GM12864 (cell line): Measurements from ENCODE around the gene SLC9C1.

Experiments
- DNase-seq: peaks from one replicate; pipeline ENCODE4 v3.0.0-alpha.2; 2011; ENCODE audit warnings: low read depth
- H3K4me3 ChIP-seq: 2 replicates; pipeline ENCODE4 v1.5.1; 2011; ENCODE audit warnings: mild to moderate bottlenecking, low read depth, low read length, control low read depth
- TF ChIP-seq, protein P1 (sequence below): IDR thresholded peaks from 2 replicates; pipeline ENCODE4 v1.5.1; 2011; ENCODE audit warnings: low read depth, mild to moderate bottlenecking, moderate library complexity, low read length, control low read depth, inconsistent platforms; ENCODE audit errors: missing control alignments

SLC9C1 gene

DNA sequence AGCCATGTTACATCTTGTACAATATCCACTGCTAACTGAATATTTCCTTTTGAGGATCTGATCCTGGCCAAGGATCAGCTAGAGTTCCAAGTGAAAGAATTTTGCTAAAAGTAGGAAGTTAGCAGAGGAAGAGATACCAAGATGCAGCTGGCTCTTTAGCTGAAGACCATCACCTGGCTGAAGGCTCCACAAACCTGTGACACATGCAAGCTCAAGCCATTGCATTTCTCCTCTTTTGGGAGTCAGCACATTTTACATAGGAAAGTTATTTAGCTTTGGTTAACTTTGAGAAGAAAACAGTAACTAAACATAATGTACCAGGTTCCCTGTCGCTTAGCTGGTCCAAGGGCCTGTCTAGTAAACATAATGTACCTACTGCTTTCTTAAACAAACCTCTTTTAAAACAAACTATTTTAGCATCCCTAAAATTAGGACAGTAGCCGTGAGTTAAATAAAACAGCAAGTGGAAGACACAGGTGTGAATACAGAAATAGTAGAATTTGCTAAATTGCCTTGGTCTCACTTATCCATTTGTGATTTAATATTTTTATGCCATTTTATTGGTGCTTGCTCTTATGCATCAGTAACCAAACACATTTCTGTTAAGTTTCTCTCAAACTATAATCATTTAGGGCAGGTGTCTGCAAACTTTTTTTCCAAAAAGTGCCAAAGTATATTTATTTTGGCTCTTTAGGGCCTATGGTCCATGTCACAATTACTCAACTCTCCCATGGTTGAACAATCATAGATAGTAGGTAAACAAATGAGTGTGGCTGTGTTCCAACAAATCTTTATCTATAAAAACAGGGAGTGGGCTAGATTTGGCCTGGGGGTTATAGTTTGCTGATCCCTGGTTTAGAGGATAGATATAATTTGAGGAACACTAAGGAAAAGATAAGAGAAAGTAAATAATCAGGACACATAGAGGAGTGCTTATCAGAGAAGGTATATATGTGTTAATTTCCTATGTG lies 172.2 kb downstream of the SLC9C1 start:
- no peak overlapping the region for H3K4me3 ChIP-seq

DNA sequence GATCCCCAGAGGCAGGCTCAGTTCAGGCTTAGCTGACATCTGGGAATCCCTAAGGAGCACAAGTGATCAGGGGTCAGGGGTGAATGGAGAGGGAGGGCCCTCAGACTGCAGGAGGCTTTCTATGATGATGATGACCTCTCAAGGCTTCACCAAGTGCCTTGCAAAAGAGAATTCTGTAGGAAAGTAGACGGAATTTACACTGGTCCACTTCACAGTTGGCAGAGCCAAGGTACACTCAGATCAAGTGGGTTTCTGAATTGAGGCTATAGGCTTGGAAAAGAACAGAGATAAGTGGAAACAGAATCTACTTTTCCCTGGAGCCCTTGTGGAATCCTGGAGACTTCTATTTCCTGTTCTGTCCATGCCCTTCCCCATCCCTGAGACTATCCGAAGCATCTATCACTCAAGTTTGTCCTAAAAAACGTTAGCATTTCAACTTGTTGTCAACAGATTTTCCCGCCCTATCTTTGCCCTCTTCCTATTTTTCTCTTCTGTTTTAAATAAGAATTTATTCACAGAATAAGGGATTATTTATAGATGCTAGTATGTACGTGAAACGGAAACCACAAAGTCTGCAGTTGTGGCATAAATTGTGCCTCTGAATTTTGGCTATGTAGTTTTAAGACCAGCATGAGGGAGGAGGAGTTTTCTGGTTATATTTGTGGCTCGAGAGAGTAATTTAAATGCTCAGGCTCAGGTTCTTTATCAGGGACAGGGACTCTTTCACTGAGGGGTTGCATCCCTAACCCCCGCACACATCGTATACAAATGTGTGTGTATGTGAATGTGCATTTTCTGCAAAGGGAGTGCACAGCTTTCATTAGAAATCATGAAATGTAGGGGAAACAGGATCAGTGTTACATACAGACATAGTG lies 173.8 kb downstream of the SLC9C1 start:
- peak; percentile 63 for DNase-seq
- TF ChIP-seq, protein P1, sequence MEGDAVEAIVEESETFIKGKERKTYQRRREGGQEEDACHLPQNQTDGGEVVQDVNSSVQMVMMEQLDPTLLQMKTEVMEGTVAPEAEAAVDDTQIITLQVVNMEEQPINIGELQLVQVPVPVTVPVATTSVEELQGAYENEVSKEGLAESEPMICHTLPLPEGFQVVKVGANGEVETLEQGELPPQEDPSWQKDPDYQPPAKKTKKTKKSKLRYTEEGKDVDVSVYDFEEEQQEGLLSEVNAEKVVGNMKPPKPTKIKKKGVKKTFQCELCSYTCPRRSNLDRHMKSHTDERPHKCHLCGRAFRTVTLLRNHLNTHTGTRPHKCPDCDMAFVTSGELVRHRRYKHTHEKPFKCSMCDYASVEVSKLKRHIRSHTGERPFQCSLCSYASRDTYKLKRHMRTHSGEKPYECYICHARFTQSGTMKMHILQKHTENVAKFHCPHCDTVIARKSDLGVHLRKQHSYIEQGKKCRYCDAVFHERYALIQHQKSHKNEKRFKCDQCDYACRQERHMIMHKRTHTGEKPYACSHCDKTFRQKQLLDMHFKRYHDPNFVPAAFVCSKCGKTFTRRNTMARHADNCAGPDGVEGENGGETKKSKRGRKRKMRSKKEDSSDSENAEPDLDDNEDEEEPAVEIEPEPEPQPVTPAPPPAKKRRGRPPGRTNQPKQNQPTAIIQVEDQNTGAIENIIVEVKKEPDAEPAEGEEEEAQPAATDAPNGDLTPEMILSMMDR = no peak
- no peak overlapping the region for H3K4me3 ChIP-seq

More for the DNA sequence above, 172.2 kb downstream of the SLC9C1 start:
- TF ChIP-seq, protein P1 = no peak
- DNase-seq = no peak

DNA sequence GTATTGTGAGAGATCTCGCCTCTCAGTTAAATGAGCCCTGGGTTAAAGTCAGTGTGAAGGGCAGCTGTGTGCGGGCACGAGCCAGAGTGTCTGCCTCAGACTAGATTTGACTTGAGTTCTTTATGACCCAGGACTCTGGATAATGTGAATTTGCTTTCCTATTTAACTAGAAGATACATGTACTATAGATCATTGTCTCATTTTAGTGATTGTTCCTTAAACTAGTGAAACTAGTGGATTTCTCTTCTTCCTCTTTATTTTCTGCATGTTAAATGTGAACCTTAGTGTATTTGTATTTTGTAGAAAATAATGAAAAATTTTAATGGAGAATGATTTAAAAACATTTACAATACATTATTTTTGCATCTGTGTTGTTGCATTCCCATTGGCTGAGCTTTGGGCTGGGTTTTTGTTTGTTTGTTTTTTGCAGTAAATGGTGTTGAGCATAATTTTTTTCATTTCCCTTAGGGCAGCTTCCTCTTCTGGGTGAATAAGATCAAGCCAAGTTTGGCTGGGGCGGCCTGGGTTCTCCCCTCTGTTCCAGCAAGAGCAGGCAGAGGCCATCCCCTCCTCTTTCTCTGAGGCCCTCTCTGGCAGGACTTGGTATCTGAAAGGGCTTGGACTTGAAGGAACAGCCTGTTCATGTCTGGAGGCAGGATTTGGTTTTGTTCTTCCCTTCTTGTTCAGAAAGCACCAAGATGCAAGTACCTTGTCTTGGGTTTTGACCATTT lies 176.0 kb downstream of the SLC9C1 start:
- DNase-seq = no peak
- H3K4me3 ChIP-seq = peak overlapping the region; percentile 27; the same call in 1 of the 2 replicates

DNA sequence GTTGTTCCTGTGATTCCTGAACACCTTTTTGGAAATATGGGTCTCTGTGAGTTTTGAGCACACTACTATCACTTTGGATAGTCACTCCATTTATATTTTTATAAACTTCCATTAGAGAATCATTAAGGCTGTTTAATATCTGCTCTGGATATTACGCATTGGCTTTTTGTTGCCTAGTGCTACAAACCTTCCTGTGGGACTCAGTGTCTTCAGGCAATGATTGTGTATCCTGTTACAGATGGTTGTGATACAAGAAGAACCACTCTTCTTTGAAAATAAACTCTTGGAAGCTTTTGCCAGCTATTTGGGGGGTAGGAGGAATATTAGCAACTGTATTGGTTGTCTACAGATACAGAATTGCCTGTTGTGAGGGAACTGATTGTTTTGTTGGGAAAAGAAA lies 176.6 kb downstream of the SLC9C1 start:
- DNase-seq = no peak
- TF ChIP-seq, protein P1 = no peak
- H3K4me3 ChIP-seq = peak overlapping the region; percentile 27; the same call in 1 of the 2 replicates

More for the DNA sequence above, 176.0 kb downstream of the SLC9C1 start:
- TF ChIP-seq, protein P1 = peak; percentile 46

DNA sequence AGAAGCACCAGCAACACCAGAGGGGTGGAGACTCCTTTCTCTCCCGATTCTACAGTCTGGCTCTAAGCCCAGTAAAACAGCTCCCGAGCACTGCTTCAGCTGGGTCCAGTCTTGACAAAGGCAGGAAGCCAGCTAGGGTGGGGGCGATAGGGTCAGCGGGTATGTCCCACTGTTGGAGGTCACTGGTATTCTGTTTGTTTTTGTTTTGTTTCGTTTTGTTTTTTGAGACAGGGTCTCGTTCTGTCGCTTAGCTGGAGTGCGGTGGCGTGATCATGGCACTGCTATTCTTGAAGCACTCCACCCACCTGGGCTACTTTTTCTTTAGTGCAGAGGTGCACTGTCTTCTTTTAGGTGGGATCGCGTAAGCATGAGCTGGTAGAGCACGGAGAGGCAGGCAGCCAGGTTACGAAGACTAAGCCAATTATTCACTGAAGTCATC lies 177.2 kb downstream of the SLC9C1 start:
- no peak for DNase-seq
- peak overlapping the region; percentile 27 for H3K4me3 ChIP-seq
- TF ChIP-seq, protein P1 = no peak

DNA sequence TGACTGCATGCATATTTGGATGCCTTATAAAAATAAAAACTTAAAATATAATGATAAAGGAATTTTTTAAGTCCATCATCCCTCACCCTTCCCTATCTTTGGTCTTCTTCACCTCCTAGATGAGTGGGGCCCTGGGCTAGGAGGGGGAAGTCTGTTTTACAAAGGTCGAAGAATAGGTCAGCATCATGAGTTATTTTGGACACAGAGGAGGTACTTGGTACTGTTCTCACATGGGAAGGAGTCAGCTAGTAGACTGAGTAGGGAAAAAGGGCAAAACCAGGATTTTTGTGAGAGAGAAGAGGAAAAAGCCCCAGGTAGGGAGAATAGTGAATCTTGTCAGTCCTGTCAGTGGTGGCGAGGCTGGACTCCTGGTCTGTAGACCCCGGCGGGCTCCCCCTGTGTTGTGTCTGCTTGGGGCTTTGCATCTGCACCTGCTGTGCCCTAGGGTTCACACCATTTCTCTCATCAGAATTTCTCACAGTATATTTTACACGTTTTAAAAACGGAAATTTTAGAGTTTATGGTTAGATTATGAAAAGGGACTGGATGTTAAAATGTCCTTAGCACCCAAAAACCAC lies 178.1 kb downstream of the SLC9C1 start:
- TF ChIP-seq, protein P1 = no peak
- DNase-seq = no peak
- H3K4me3 ChIP-seq = peak overlapping the region; percentile 9; the same call in 1 of the 2 replicates
